HG03175 (cell line): ENCODE measurements around the gene XKR7.
A peak's percentile ranks its signal among the peaks of the same experiment; 100 is the strongest.

Experiments used
- ATAC-seq: cut with Tn5 transposase; IDR thresholded peaks from one replicate; pipeline ENCODE4 v1.9.1; 2021; ENCODE audit warnings: mild to moderate bottlenecking, moderate library complexity; ENCODE audit not compliant: unreplicated experiment

XKR7 gene

GRCh38 chr20:31939661-31940060 lies 28.3 kb upstream of the XKR7 start:
- no peak for ATAC-seq

- no peak for ATAC-seq
These were observed 24.9 kb upstream of the XKR7 start for GRCh38 chr20:31943052-31943471.

- ATAC-seq, result no peak
These were observed 22.6 kb upstream of the XKR7 start for GRCh38 chr20:31945319-31945718.

GRCh38 chr20:31945785-31946184 lies 22.2 kb upstream of the XKR7 start:
- no peak for ATAC-seq

GRCh38 chr20:31948008-31948407 lies 19.9 kb upstream of the XKR7 start:
- ATAC-seq, result no peak

GRCh38 chr20:31949877-31950646 lies 17.9 kb upstream of the XKR7 start:
- no peak for ATAC-seq

- ATAC-seq, result no peak
These were observed 16.8 kb upstream of the XKR7 start for GRCh38 chr20:31951203-31951529.

GRCh38 chr20:31951530-31952453 lies 16.2 kb upstream of the XKR7 start, which contains the start of gene PDRG1:
PDRG1 (minus strand) TSS chr20:31952046; CDS start chr20:31951961, 85 bp downstream.
- ATAC-seq, result peak; percentile 92

- ATAC-seq, result no peak
These were observed 14.3 kb upstream of the XKR7 start for GRCh38 chr20:31953556-31954148.

GRCh38 chr20:31954500-31954899 lies 13.5 kb upstream of the XKR7 start:
- ATAC-seq, result no peak

GRCh38 chr20:31956556-31957526 lies 11.1 kb upstream of the XKR7 start:
- ATAC-seq, result no peak

GRCh38 chr20:31962761-31963160 lies 5.2 kb upstream of the XKR7 start:
- no peak for ATAC-seq

- ATAC-seq, result no peak
These were observed 4.1 kb upstream of the XKR7 start for GRCh38 chr20:31963889-31964288.

GRCh38 chr20:31966991-31967655 lies 828 bp upstream of the XKR7 start:
- ATAC-seq, result no peak

GRCh38 chr20:31968291-31969126 lies 558 bp downstream of the XKR7 start:
- ATAC-seq, result peak; percentile 56

GRCh38 chr20:31969991-31970390 lies 2.0 kb downstream of the XKR7 start:
- no peak for ATAC-seq

- no peak for ATAC-seq
These were observed 4.6 kb downstream of the XKR7 start for GRCh38 chr20:31972471-31973021.

GRCh38 chr20:31974296-31974695 lies 6.3 kb downstream of the XKR7 start:
- ATAC-seq, result no peak
